Activated CD8-positive, alpha-beta T cell treated with anti-CD3 and anti-CD28 coated beads, Interleukin-2, amount 10 ng/mL, durations not matched to agents 7 days and 5 days (primary cell): ENCODE data around the gene TECRL. TPM values are rescaled to one million over a fixed set of nuclear protein-coding genes. Genes with fewer than 3 reads are reported as not detected.

ENCODE experiments used
- ATAC-seq: fragments of 150-1000 bp; cut with Tn5 transposase; one replicate; pipeline ENCODE4 v1.10.0; 2021; ENCODE audit warnings: moderate library complexity
- CTCF ChIA-PET: fragments of 350-600 bp; sonication (Branson Sonifier 250); formaldehyde crosslinking; loops from one replicate; lab custom pipeline; 2021; ENCODE audit warnings: antibody characterized with exemption; lab: Charles Lee
- POLR2A ChIA-PET: fragments of 350-600 bp; sonication (Branson Sonifier 250); formaldehyde crosslinking; loops from one replicate; lab custom pipeline; 2021; ENCODE audit warnings: antibody characterized with exemption; lab: Charles Lee
- DNase-seq: peaks from one replicate; pipeline ENCODE4 v3.0.0-alpha.2; 2020
- H3K27ac Mint-ChIP-seq: one replicate; pipeline ENCODE4 v1.8.0; 2021; ENCODE audit warnings: mild to moderate bottlenecking, mixed read lengths
- H3K27me3 Mint-ChIP-seq: one replicate; pipeline ENCODE4 v1.8.0; 2021; ENCODE audit warnings: low read depth, mixed read lengths
- H3K36me3 Mint-ChIP-seq: one replicate; pipeline ENCODE4 v1.8.0; 2021; ENCODE audit warnings: low read depth, mixed read lengths
- H3K4me1 Mint-ChIP-seq: one replicate; pipeline ENCODE4 v1.8.0; 2021; ENCODE audit warnings: low read depth, mixed read lengths
- H3K4me3 Mint-ChIP-seq: one replicate; pipeline ENCODE4 v1.8.0; 2021; ENCODE audit warnings: mild to moderate bottlenecking, mixed read lengths
- H3K9me3 Mint-ChIP-seq: one replicate; pipeline ENCODE4 v1.8.0; 2022; ENCODE audit warnings: mixed read lengths; ENCODE audit not compliant: insufficient read depth
- total RNA-seq, 2 experiments: library from RNA; stranded (reverse); gene quantifications; one replicate each; pipeline ENCODE4 v1.2.3, GENCODE V29; 2021

TECRL gene
- total RNA-seq = not detected

DNA sequence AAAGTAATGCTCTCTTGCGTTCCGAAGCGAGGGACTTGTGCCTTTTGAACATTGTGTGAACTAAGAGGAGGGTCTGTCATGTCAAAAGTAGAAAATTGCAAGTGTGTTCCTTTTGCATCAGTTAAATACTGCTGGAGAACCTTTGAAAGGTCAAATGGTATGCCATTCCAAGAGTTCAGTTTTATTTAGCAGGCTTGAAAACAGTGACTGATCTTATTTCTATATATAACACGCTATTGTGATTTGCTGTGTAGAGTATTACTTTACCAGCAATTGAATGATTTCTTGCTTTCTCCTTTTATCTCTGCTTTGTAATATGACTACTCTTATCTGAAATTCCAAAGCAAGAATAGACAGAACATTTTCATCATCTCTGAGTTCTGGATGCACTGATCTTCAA is at the start of gene TECRL:
TSS of gene TECRL (minus strand) at position 151 of the 400 bp plus-strand sequence. CDS start at position 52, 99 bp downstream.
- Mint-ChIP-seq H3K4me1 (no peaks in the 10 kb centered on the region), H3K4me3 (no peak within 1 kb of the TSS), H3K27me3 (no peaks in the 10 kb centered on the region), H3K27ac (no peak within 1 kb of the TSS), H3K36me3 (no peaks in the 10 kb centered on the region), H3K9me3 (no peaks in the 10 kb centered on the region)
- CTCF ChIA-PET = no interaction called here
- no peak for ATAC-seq
- no peak for DNase-seq
- POLR2A ChIA-PET = no interaction called here

DNA sequence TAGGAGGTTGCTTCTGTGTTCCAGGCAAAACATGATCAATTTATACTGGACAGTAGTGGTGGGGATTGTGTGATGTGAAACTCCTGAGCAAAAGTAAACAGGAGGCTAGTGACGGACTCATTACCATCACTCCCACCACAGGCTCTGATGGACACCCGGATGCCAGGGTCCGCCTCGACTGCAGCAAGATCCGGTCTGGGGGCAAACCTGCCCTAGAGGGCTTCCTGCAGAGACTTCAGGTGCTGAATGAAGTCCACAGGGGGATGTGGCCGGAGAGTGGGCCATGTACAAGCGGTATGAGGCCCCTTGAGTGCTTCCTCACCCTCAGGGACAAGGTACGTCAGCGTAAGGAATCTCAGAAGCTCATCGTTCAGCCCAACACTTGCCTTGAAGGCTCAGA is 23.4 kb upstream of the TECRL start:
- ATAC-seq = no peak
- Mint-ChIP-seq H3K4me3 (no peak overlapping the region), H3K4me1 (no peaks in the 10 kb centered on the region), H3K36me3 (no peaks in the 10 kb centered on the region), H3K27ac (no peak overlapping the region), H3K9me3 (no peaks in the 10 kb centered on the region), H3K27me3 (no peaks in the 10 kb centered on the region)
- ChIA-PET POLR2A (no interaction called here), CTCF (no interaction called here)
- DNase-seq = no peak

- ATAC-seq = no peak
- ChIA-PET CTCF (no interaction called here), POLR2A (no interaction called here)
- Mint-ChIP-seq H3K36me3 (no peaks in the 10 kb centered on the region), H3K27ac (no peak overlapping the region), H3K27me3 (no peaks in the 10 kb centered on the region), H3K4me3 (no peak overlapping the region), H3K9me3 (no peaks in the 10 kb centered on the region), H3K4me1 (no peaks in the 10 kb centered on the region)
- no peak for DNase-seq
Observed at GRCh38 chr4:64430933-64431332, 21.7 kb upstream of the TECRL start.

DNA sequence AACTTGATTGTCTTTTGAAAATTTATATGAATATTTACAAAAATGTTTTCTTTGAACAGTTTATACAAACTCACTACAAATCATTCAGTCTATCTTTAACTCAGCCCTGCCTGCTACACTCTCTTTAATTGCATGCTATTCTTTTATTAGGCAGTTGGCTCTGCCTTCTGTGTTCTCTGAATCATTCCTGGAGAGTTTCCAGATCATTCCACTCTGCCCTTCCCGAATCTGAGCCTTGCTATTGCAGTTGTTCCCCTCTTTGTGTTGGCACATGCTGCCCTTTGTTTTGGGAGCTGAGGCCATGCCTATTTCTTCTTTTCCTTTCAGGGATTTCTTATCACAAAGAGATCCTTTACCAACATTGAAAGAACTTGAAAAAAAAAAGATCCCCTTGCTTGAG is 8.7 kb upstream of the TECRL start:
- no peaks in the 10 kb centered on the region for H3K36me3 Mint-ChIP-seq
- ChIA-PET POLR2A (no interaction called here), CTCF (no interaction called here)
- H3K9me3 Mint-ChIP-seq = peaks cover 7% of the 10 kb centered on the region
- no peak overlapping the region for H3K27ac Mint-ChIP-seq
- no peaks in the 10 kb centered on the region for H3K4me1 Mint-ChIP-seq
- no peak overlapping the region for H3K4me3 Mint-ChIP-seq
- no peaks in the 10 kb centered on the region for H3K27me3 Mint-ChIP-seq
- ATAC-seq (no peak), DNase-seq (no peak)

DNA sequence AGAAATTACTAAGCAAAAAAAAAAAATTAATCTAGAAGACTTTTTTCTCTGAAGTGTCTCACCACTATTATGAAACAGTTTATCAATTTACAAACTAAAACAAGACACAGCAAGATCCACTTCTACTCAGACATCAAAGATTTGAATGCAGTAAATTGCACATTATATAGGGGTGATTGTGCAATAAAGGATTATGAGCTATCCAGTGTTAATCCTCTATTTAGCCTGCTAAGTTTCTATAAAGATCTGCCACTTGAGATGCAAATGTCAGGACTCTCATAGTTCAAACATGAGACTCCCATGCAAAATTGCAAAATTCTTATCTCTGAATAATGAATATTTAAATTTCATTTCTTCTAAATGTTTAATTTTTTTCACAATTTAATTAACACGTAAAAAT is 2.2 kb downstream of the TECRL start:
- no peaks in the 10 kb centered on the region for H3K4me1 Mint-ChIP-seq
- ATAC-seq (no peak), DNase-seq (no peak)
- ChIA-PET CTCF (no interaction called here), POLR2A (no interaction called here)
- H3K9me3 Mint-ChIP-seq = no peaks in the 10 kb centered on the region
- no peaks in the 10 kb centered on the region for H3K27me3 Mint-ChIP-seq
- H3K36me3 Mint-ChIP-seq = no peaks in the 10 kb centered on the region
- no peak overlapping the region for H3K27ac Mint-ChIP-seq
- H3K4me3 Mint-ChIP-seq = no peak overlapping the region

GRCh38 chr4:64405761-64406160 is 3.5 kb downstream of the TECRL start:
- ChIA-PET POLR2A (no interaction called here), CTCF (no interaction called here)
- no peaks in the 10 kb centered on the region for H3K36me3 Mint-ChIP-seq
- H3K27ac Mint-ChIP-seq = no peak overlapping the region
- H3K9me3 Mint-ChIP-seq = no peaks in the 10 kb centered on the region
- no peaks in the 10 kb centered on the region for H3K27me3 Mint-ChIP-seq
- H3K4me3 Mint-ChIP-seq = no peak overlapping the region
- H3K4me1 Mint-ChIP-seq = no peaks in the 10 kb centered on the region
- ATAC-seq = no peak
- DNase-seq = no peak

DNA sequence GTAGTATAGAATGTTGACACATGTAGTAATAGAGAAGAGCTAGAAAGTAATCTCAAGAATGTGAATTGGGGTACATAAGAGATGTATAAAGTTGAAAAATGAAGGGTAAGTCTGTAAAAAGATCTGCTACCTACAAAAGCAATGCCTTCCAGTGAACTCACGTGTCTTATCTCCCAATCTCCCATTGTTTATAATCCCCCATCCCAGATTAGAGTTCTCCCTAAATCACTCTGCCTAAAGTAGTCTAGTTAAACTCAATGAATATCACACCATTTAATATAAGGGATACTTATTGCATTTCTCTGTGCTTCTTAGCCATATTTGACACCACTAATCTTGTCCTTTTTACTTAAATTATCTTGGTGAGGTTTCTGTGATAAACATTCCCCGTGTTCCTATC is 6.6 kb downstream of the TECRL start:
- ChIA-PET POLR2A (no interaction called here), CTCF (no interaction called here)
- no peaks in the 10 kb centered on the region for H3K27me3 Mint-ChIP-seq
- DNase-seq = no peak
- H3K27ac Mint-ChIP-seq = no peak overlapping the region
- H3K36me3 Mint-ChIP-seq = no peaks in the 10 kb centered on the region
- H3K4me3 Mint-ChIP-seq = no peak overlapping the region
- peaks cover 4% of the 10 kb centered on the region for H3K9me3 Mint-ChIP-seq
- ATAC-seq = no peak
- no peaks in the 10 kb centered on the region for H3K4me1 Mint-ChIP-seq

- POLR2A ChIA-PET = interaction anchor here (0.6 kb wide), 1 partner anchor 159 kb away, joined by 3 read pairs; no protein-coding TSS in a partner anchor
- Mint-ChIP-seq H3K36me3 (no peaks in the 10 kb centered on the region), H3K27me3 (no peaks in the 10 kb centered on the region), H3K9me3 (peaks cover 4% of the 10 kb centered on the region), H3K4me3 (no peak overlapping the region), H3K4me1 (no peaks in the 10 kb centered on the region), H3K27ac (no peak overlapping the region)
- no peak for ATAC-seq
- CTCF ChIA-PET = no interaction called here
- no peak for DNase-seq
Observed at GRCh38 chr4:64399313-64400109, 9.7 kb downstream of the TECRL start.

DNA sequence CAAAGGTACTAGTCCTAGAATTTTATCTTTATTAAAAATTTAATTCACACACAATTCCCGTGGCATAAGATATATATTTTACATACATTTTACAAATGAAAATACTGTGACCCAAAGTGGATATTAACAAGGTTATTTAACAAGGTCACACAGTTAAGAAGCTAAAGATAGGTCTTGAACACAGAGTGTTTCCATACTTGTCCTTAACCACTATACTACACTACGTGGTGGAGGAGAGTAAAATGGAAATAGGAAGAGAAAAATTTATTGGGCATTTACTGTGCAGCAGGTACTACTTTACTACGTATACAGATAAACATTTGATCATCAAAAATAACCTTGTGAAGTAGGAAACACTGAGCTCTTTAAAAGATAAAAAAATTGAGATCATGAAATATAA is 14.8 kb downstream of the TECRL start:
- no peak for ATAC-seq
- H3K4me3 Mint-ChIP-seq = no peak overlapping the region
- POLR2A ChIA-PET = no interaction called here

DNA sequence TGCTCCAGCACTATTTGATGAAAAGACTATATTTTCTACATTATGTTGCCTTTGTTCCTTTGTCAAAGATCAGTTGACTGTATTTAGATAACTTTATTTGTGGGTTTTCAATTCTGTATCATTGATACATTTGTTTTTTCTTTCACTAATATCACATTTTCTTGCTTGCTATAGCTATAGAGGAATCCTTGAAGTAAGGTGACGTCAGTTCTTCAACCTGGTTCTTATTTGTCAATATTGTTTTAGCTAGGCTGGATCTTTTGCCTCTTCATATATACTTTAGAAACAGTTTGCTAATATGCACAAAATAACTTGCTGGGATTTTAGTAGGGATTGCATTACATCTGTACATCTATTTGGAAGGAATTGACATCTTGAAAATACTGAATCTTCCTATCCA is 21.0 kb downstream of the TECRL start:
- POLR2A ChIA-PET = no interaction called here
- no peaks in the 10 kb centered on the region for H3K36me3 Mint-ChIP-seq
- DNase-seq = no peak

More for the DNA sequence above, 14.8 kb downstream of the TECRL start:
- DNase-seq = no peak
- Mint-ChIP-seq H3K27ac (no peak overlapping the region), H3K36me3 (no peaks in the 10 kb centered on the region), H3K9me3 (peaks cover 4% of the 10 kb centered on the region), H3K27me3 (no peaks in the 10 kb centered on the region), H3K4me1 (no peaks in the 10 kb centered on the region)
- CTCF ChIA-PET = no interaction called here

GRCh38 chr4:64385220-64385619 is 24.0 kb downstream of the TECRL start:
- ATAC-seq (no peak), DNase-seq (no peak)
- H3K4me1 Mint-ChIP-seq = no peaks in the 10 kb centered on the region
- H3K27ac Mint-ChIP-seq = no peak overlapping the region
- H3K9me3 Mint-ChIP-seq = no peaks in the 10 kb centered on the region
- CTCF ChIA-PET = no interaction called here
- POLR2A ChIA-PET = no interaction called here
- no peaks in the 10 kb centered on the region for H3K36me3 Mint-ChIP-seq
- no peaks in the 10 kb centered on the region for H3K27me3 Mint-ChIP-seq
- H3K4me3 Mint-ChIP-seq = no peak overlapping the region

More for the DNA sequence above, 21.0 kb downstream of the TECRL start:
- Mint-ChIP-seq H3K4me1 (no peaks in the 10 kb centered on the region), H3K4me3 (no peak overlapping the region), H3K27me3 (no peaks in the 10 kb centered on the region), H3K9me3 (no peaks in the 10 kb centered on the region), H3K27ac (no peak overlapping the region)
- ATAC-seq = no peak
- CTCF ChIA-PET = no interaction called here

GRCh38 chr4:64384237-64385203 is 24.7 kb downstream of the TECRL start:
- no peak overlapping the region for H3K4me3 Mint-ChIP-seq
- no peaks in the 10 kb centered on the region for H3K36me3 Mint-ChIP-seq
- DNase-seq (no peak), ATAC-seq (no peak)
- no peaks in the 10 kb centered on the region for H3K4me1 Mint-ChIP-seq
- H3K27ac Mint-ChIP-seq = no peak overlapping the region
- CTCF ChIA-PET = no interaction called here
- POLR2A ChIA-PET = no interaction called here
- no peaks in the 10 kb centered on the region for H3K27me3 Mint-ChIP-seq
- H3K9me3 Mint-ChIP-seq = no peaks in the 10 kb centered on the region
